H1 (cell line): ENCODE measurements around the gene RASGEF1C. TPM values are rescaled to one million over a fixed set of nuclear protein-coding genes. Genes with fewer than 3 reads are reported as not detected.

Experiments
- CTCF ChIA-PET: fragments of 300-600 bp; sonication (Branson Sonifier 250); formaldehyde crosslinking; loops from one replicate; lab custom pipeline; 2021; ENCODE audit not compliant: partially characterized antibody; lab: Charles Lee
- POLR2A ChIA-PET: fragments of 300-600 bp; sonication (Branson Sonifier 250); formaldehyde crosslinking; loops from one replicate; lab custom pipeline; 2021; ENCODE audit warnings: inconsistent platforms; ENCODE audit not compliant: partially characterized antibody; lab: Charles Lee
- DNase-seq, 2 experiments: peaks; one replicate each; pipeline versions ENCODE4 v3.0.0 to v3.0.0-alpha.2; 2010 to 2022; ENCODE audit warnings: low spot score in 2 of 2, low read depth in 1 of 2, mixed read lengths in 1 of 2
- FAIRE-seq: peaks from 2 replicates; lab custom pipeline; 2011; peaks lifted over from hg19 to GRCh38; lab: Jason Lieb, UNC
- H2AFZ ChIP-seq: 2 replicates; pipeline ENCODE4 v1.8.1; 2012; ENCODE audit warnings: low read length, inconsistent platforms
- H2AK5ac ChIP-seq: 2 replicates; pipeline ENCODE4 v1.6.1; 2013; ENCODE audit warnings: low read depth, low read length
- H2BK120ac ChIP-seq: replicated peaks from 2 replicates; pipeline ENCODE3; 2013; ENCODE audit warnings: low read depth, low read length, inconsistent platforms
- H2BK12ac ChIP-seq: 2 replicates; pipeline ENCODE4 v1.6.1; 2013; ENCODE audit warnings: low read depth, low read length
- H2BK15ac ChIP-seq: 2 replicates; pipeline ENCODE4 v1.6.1; 2013; ENCODE audit warnings: low read length
- H2BK20ac ChIP-seq: 2 replicates; pipeline ENCODE4 v1.6.1; 2013; ENCODE audit warnings: low read length
- H2BK5ac ChIP-seq: 2 replicates; pipeline ENCODE4 v1.6.1; 2013; ENCODE audit warnings: low read depth, low read length
- H3K14ac ChIP-seq: 2 replicates; pipeline ENCODE4 v1.6.1; 2013; ENCODE audit warnings: inconsistent platforms; ENCODE audit not compliant: insufficient read length
- H3K18ac ChIP-seq: 2 replicates; pipeline ENCODE4 v1.6.1; 2013; ENCODE audit warnings: low read length; ENCODE audit errors: extremely low read depth
- H3K23ac ChIP-seq: 2 replicates; pipeline ENCODE4 v1.6.1; 2013; ENCODE audit warnings: inconsistent platforms; ENCODE audit not compliant: insufficient read length
- H3K23me2 ChIP-seq: 2 replicates; pipeline ENCODE4 v1.6.1; 2013; ENCODE audit warnings: low read depth, low read length
- H3K27ac ChIP-seq: 2 replicates; pipeline ENCODE4 v1.6.1; 2011; ENCODE audit warnings: low read depth, low read length, inconsistent platforms
- H3K27me3 ChIP-seq, 4 experiments: replicated peaks in 1 of 4; 1 replicate in 1 of 4; 2 replicates in 3 of 4; pipeline versions ENCODE4 v1.6.1 to v1.8.1; 2011 to 2013; ENCODE audit warnings: low read length in 3 of 4, mild to moderate bottlenecking in 3 of 4, inconsistent platforms in 2 of 4, mixed read lengths in 2 of 4, moderate library complexity in 1 of 4; ENCODE audit not compliant: control insufficient read depth in 3 of 4, insufficient read depth in 3 of 4; ENCODE audit errors: extremely low read depth in 1 of 4
- H3K36me3 ChIP-seq, 4 experiments: 2 replicates each; pipeline versions ENCODE4 v1.6.1 to v1.8.1; 2011 to 2013; ENCODE audit warnings: mild to moderate bottlenecking in 4 of 4, low read length in 3 of 4, moderate library complexity in 2 of 4, control low read depth in 1 of 4, inconsistent platforms in 1 of 4; ENCODE audit not compliant: insufficient read depth in 4 of 4, control insufficient read depth in 2 of 4
- H3K4ac ChIP-seq: replicated peaks from 2 replicates; pipeline ENCODE3; 2013; ENCODE audit warnings: low read length, low read depth, mixed read lengths, inconsistent platforms; ENCODE audit not compliant: insufficient read length
- H3K4me1 ChIP-seq, 4 experiments: replicated peaks in 1 of 4; 1 replicate in 1 of 4; 2 replicates in 3 of 4; pipeline versions ENCODE4 v1.6.1 to v1.8.1; 2011 to 2013; ENCODE audit warnings: low read length in 3 of 4, inconsistent platforms in 2 of 4, mixed read lengths in 1 of 4; ENCODE audit not compliant: insufficient read depth in 4 of 4, control insufficient read depth in 3 of 4
- H3K4me2 ChIP-seq, 2 experiments: 2 replicates each; pipeline versions ENCODE4 v1.6.1 to v1.8.1; 2011 to 2013; ENCODE audit warnings: low read depth in 2 of 2, low read length in 2 of 2, control low read depth in 1 of 2, inconsistent platforms in 1 of 2, mild to moderate bottlenecking in 1 of 2; ENCODE audit not compliant: insufficient read depth in 1 of 2
- H3K4me3 ChIP-seq, 4 experiments: fragments of 200-600, 300-600 bp in 1 of 4; sonication (generic), shearing (Covaris generic), sonication (Bioruptor Twin) in 1 of 4; 2 replicates each; pipeline versions ENCODE4 v1.5.1 to v1.8.1; 2011 to 2016; ENCODE audit warnings: low read length in 4 of 4, low read depth in 3 of 4, control low read depth in 2 of 4, inconsistent platforms in 2 of 4, mild to moderate bottlenecking in 2 of 4, mixed read lengths in 1 of 4, moderate library complexity in 1 of 4; ENCODE audit not compliant: insufficient read depth in 2 of 4; ENCODE audit errors: extremely low read depth in 1 of 4
- H3K56ac ChIP-seq: replicated peaks from 2 replicates; pipeline ENCODE3; 2013; ENCODE audit warnings: low read depth, mild to moderate bottlenecking, mixed read lengths, low read length, inconsistent platforms; ENCODE audit not compliant: insufficient read length
- H3K79me1 ChIP-seq: 2 replicates; pipeline ENCODE4 v1.6.1; 2013; ENCODE audit warnings: low read depth, low read length, control low read depth
- H3K79me2 ChIP-seq, 2 experiments: 2 replicates each; pipeline versions ENCODE4 v1.6.1 to v1.8.1; 2012 to 2013; ENCODE audit warnings: low read length in 2 of 2, mild to moderate bottlenecking in 2 of 2, inconsistent platforms in 1 of 2; ENCODE audit not compliant: insufficient read depth in 2 of 2, control insufficient read depth in 1 of 2
- H3K9ac ChIP-seq, 4 experiments: replicated peaks in 1 of 4; 1 replicate in 1 of 4; 2 replicates in 3 of 4; pipeline versions ENCODE4 v1.6.1 to v1.8.1; 2011 to 2013; ENCODE audit warnings: low read depth in 3 of 4, low read length in 3 of 4, control low read depth in 2 of 4, mild to moderate bottlenecking in 2 of 4, moderate library complexity in 2 of 4, inconsistent platforms in 1 of 4; ENCODE audit errors: extremely low read depth in 1 of 4
- H3K9me3 ChIP-seq, 2 experiments: 2 replicates each; pipeline versions ENCODE4 v1.6.1 to v1.8.1; 2012 to 2013; ENCODE audit warnings: mild to moderate bottlenecking in 2 of 2, moderate library complexity in 2 of 2, control low read depth in 1 of 2, inconsistent platforms in 1 of 2, low read depth in 1 of 2, low read length in 1 of 2, mixed read lengths in 1 of 2; ENCODE audit not compliant: insufficient read depth in 2 of 2
- H4K20me1 ChIP-seq, 2 experiments: replicated peaks in 1 of 2; 2 replicates each; pipeline versions ENCODE3 to v1.8.1; 2011 to 2013; ENCODE audit warnings: inconsistent platforms in 2 of 2, low read length in 2 of 2, mild to moderate bottlenecking in 1 of 2; ENCODE audit not compliant: insufficient read depth in 2 of 2, control insufficient read depth in 1 of 2
- H4K5ac ChIP-seq: 2 replicates; pipeline ENCODE4 v1.6.1; 2013; ENCODE audit warnings: low read length, low read depth, mixed read lengths, inconsistent platforms; ENCODE audit not compliant: insufficient read length
- H4K8ac ChIP-seq: 2 replicates; pipeline ENCODE4 v1.8.0; 2013; ENCODE audit warnings: mild to moderate bottlenecking, moderate library complexity, low read length, inconsistent platforms; ENCODE audit not compliant: insufficient read depth; ENCODE audit errors: extremely low read depth
- H4K91ac ChIP-seq: replicated peaks from 2 replicates; pipeline ENCODE3; 2013; ENCODE audit warnings: low read length, mixed read lengths, inconsistent platforms; ENCODE audit not compliant: insufficient read length
- CTCF ChIP-seq, 3 experiments: IDR thresholded peaks; 1 replicate in 2 of 3; 2 replicates in 1 of 3; pipeline versions ENCODE4 v1.5.1 to v1.6.1; 2011; ENCODE audit warnings: low read length in 3 of 3, mild to moderate bottlenecking in 3 of 3, inconsistent platforms in 2 of 3, low read depth in 1 of 3, moderate library complexity in 1 of 3; ENCODE audit not compliant: insufficient read depth in 1 of 3; ENCODE audit errors: control extremely low read depth in 1 of 3
- EP300 ChIP-seq, 2 experiments: IDR thresholded peaks; 1 replicate in 1 of 2; 2 replicates in 1 of 2; pipeline ENCODE4 v1.6.1; 2011 to 2012; ENCODE audit warnings: low read depth in 2 of 2, low read length in 2 of 2, mild to moderate bottlenecking in 2 of 2, borderline replicate concordance in 1 of 2, inconsistent platforms in 1 of 2, moderate library complexity in 1 of 2
- JUND ChIP-seq: IDR thresholded peaks from 2 replicates; pipeline ENCODE4 v1.6.1; 2011; ENCODE audit warnings: mild to moderate bottlenecking, improper control_type of control experiment, low read length
- KDM5A ChIP-seq: fragments of 200-600 bp; IDR thresholded peaks from 2 replicates; pipeline ENCODE4 v1.7.1; 2012; ENCODE audit warnings: mild to moderate bottlenecking, low read length, inconsistent platforms, mixed read lengths
- NRF1 ChIP-seq: IDR thresholded peaks from 2 replicates; pipeline ENCODE4 v1.6.1; 2011; ENCODE audit warnings: mild to moderate bottlenecking, low read depth, low read length, improper control_type of control experiment
- RXRA ChIP-seq: IDR thresholded peaks from 2 replicates; pipeline ENCODE4 v1.6.1; 2011; ENCODE audit warnings: low read depth, mild to moderate bottlenecking, low read length, moderate library complexity; ENCODE audit not compliant: insufficient read depth
- SUZ12 ChIP-seq: fragments of 200-600 bp; sonication (generic); IDR thresholded peaks from 2 replicates; pipeline ENCODE4 v1.6.1; 2012; ENCODE audit warnings: mild to moderate bottlenecking, inconsistent platforms, low read length, moderate library complexity, mixed read lengths
- WGBS, 2 experiments: shearing (Covaris generic) in 1 of 2; methylation state at CpG; one replicate each; pipeline versions ENCODE4 v1.1.6 to v1.1.7; 2013 to 2015; ENCODE audit warnings: low lambda C conversion rate in 2 of 2, mixed read lengths in 2 of 2, inconsistent platforms in 1 of 2, low coverage in 1 of 2, missing lambda C conversion rate in 1 of 2; ENCODE audit not compliant: insufficient replicate concordance in 2 of 2, insufficient coverage in 1 of 2, insufficient read length in 1 of 2; ENCODE audit errors: extremely low coverage in 1 of 2, missing lambda C conversion rate in 1 of 2; 5-methylcytosine and 5-hydroxymethylcytosine counted together
- polyA plus RNA-seq, 7 experiments: library from polyadenylated mRNA; depleted of rRNA in 3 of 7; stranded (reverse) in 5 of 7; unstranded in 2 of 7; fragments of >200 nt in 5 of 7; fragments of 200-250 nt in 2 of 7; gene quantifications; 1 replicate in 5 of 7; 2 replicates in 1 of 7; 4 replicates in 1 of 7; pipeline versions ENCODE4 v1.2.1 to v1.2.3, GENCODE V29; 2011 to 2013; ENCODE audit warnings: missing spikeins in 2 of 7, mixed read lengths in 2 of 7
- total RNA-seq: library from RNA; stranded (reverse); fragmentation: NEBNext Ultra II Directional; extraction: Animal tissue kit (Norgen Biotek cat#: 25700); gene quantifications from 2 replicates; pipeline ENCODE4 v1.2.1, GENCODE V29; 2021
- TF ChIP-seq, protein P1 (sequence below): IDR thresholded peaks from 2 replicates; pipeline ENCODE4 v1.6.1; 2012; ENCODE audit warnings: low read length, inconsistent platforms

Gene RASGEF1C
- total and polyA plus RNA-seq, 2 of the 8 experiments (the other 6 are each of a cell fraction or from before 2014, with no cell fraction given): 0.26 to 0.61 TPM

- Histone ChIP-seq H3K23ac (no peak overlapping the region), H3K4ac (no peak overlapping the region), H2BK5ac (0 out of 2 replicates have a peak overlapping the region, but pooled peaks have one; percentile 62), H3K79me2 (no peaks in the 10 kb centered on the region), H4K5ac (no peak overlapping the region), H3K4me1 (peaks cover 23 to 41% (median 27%) of the 10 kb centered on the region in 4 experiments), H2AK5ac (peak overlapping the region; percentile 89; the same call in 1 of the 2 replicates), H3K27me3 (no peaks in the 10 kb centered on the region), H3K14ac (no peak overlapping the region), H3K9me3 (no peaks in the 10 kb centered on the region), H3K4me2 (no peak overlapping the region), H2AFZ (no peak overlapping the region), H2BK120ac (no peak overlapping the region), H3K56ac (no peak overlapping the region), H2BK12ac (peak overlapping the region; percentile 89; the same call in 1 of the 2 replicates), H3K18ac (peak overlapping the region; percentile 62; the same call in 1 of the 2 replicates), H3K27ac (no peak overlapping the region), H4K20me1 (no peaks in the 10 kb centered on the region)
- POLR2A ChIA-PET: no interaction called here
- TF ChIP-seq RXRA: no peak
- no peak for TF ChIP-seq KDM5A
- no peak for TF ChIP-seq NRF1
- TF ChIP-seq, protein P1, sequence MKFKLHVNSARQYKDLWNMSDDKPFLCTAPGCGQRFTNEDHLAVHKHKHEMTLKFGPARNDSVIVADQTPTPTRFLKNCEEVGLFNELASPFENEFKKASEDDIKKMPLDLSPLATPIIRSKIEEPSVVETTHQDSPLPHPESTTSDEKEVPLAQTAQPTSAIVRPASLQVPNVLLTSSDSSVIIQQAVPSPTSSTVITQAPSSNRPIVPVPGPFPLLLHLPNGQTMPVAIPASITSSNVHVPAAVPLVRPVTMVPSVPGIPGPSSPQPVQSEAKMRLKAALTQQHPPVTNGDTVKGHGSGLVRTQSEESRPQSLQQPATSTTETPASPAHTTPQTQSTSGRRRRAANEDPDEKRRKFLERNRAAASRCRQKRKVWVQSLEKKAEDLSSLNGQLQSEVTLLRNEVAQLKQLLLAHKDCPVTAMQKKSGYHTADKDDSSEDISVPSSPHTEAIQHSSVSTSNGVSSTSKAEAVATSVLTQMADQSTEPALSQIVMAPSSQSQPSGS: no peak
- no peak for TF ChIP-seq JUND
- no peak for TF ChIP-seq CTCF (IDR thresholded peaks at IDR 0.05; ENCODE audit: control extremely low read depth in 1 of 3, insufficient read depth in 1 of 3, low read depth in 1 of 3, low read length in 3 of 3)
- TF ChIP-seq EP300 (IDR thresholded peaks at IDR 0.05; ENCODE audit: borderline replicate concordance in 1 of 2, low read depth in 2 of 2, low read length in 2 of 2): no peak
- TF ChIP-seq SUZ12: no peak
- TF ChIP-seq, all 59 proteins: peak for 0
- Histone ChIP-seq H3K9ac (no peak overlapping the region), H2BK15ac (peak overlapping the region; percentile 34; the same call in 1 of the 2 replicates), H3K36me3 (no peaks in the 10 kb centered on the region), H4K91ac (peak overlapping the region; percentile 5), H4K8ac (no peak overlapping the region), H3K23me2 (0 out of 2 replicates have a peak, but pooled peaks cover 2% of the 10 kb centered on the region), H2BK20ac (peak overlapping the region; percentile 88; the same call in 1 of the 2 replicates), H3K4me3 (no peak overlapping the region), H3K79me1 (no peaks in the 10 kb centered on the region)
- CTCF ChIA-PET: no interaction called here
- FAIRE-seq: no peak
- 92% methylated on average over 11 of the region's 11 CpGs; no CpG with 5 or more reads in 1 of the 2 experiments for WGBS, 2 experiments
- no peak for DNase-seq
Measured at GRCh38 chr5:180086816-180087399, 122.1 kb downstream of the RASGEF1C start.
